Purkinje cell (primary cell): Measurements from ENCODE around the gene TCP11X1. TPM values are rescaled to one million over a fixed set of nuclear protein-coding genes. Genes with fewer than 3 reads are reported as not detected.

ENCODE experiments used
- polyA plus RNA-seq: library from polyadenylated mRNA; unstranded; fragments of >200 nt; fragmentation: Nextera tagmentation; gene quantifications from 2 replicates; pipeline ENCODE4 v1.2.1, GENCODE V29; 2014

The TCP11X1 gene
- not detected in 2 replicates for polyA plus RNA-seq

DNA sequence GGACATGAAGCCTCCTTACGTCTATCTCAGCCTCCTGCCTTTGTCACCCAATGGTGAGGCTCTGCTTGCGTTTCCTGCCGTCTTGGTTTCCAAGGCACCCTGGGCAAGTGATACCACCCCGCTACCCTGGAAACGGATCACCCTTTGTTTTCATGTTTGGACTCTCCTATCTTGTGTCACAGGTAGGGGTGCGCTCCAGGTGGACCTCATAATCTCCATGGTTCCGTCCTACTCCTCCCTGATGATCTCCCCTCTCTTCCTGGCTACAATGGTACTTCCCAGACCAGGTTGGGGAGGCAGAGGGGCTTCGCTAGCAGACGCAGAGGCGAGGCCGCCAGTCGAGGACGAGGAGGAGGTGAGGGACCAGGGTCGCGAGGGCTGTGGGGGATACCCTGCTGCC, at the start of gene TCP11X1:
Gene TCP11X1 (plus strand): TSS at position 316 of the 400 bp plus-strand sequence.

GRCh38 chrX:102246893-102247292, 31.8 kb downstream of the TCP11X1 start, which contains the start of gene NXF2:
TSS of gene NXF2 (plus strand) at chrX:102247167. CDS start at chrX:102307079, 59,912 bp downstream.

Other genes starting within 250 kb of the TCP11X1 start
- 76.8 and 119 TPM in 2 replicates for gene TCEAL2, start 89.6 kb upstream of the TCP11X1 start, polyA plus RNA-seq
- gene TCEAL6, start 72.8 kb upstream of the TCP11X1 start, polyA plus RNA-seq: 8.2 and 28.3 TPM in 2 replicates
- gene BEX5, start 59.3 kb upstream of the TCP11X1 start, polyA plus RNA-seq: 131 and 252 TPM in 2 replicates
- not detected in 2 replicates for gene NXF2, start 31.9 kb downstream of the TCP11X1 start, polyA plus RNA-seq
- not detected in 2 replicates for gene NXF2B, start 224.7 kb downstream of the TCP11X1 start, polyA plus RNA-seq